HUES6 (cell line): ENCODE results near the gene KLHDC4.

Experiments
- H3K27ac ChIP-seq: 2 replicates; pipeline ENCODE4 v1.7.0; 2013; ENCODE audit warnings: low read depth, mild to moderate bottlenecking, low read length, inconsistent platforms
- H3K27me3 ChIP-seq: 2 replicates; pipeline ENCODE4 v1.6.1; 2013; ENCODE audit warnings: low read length; ENCODE audit not compliant: control insufficient read depth, insufficient read depth
- H3K36me3 ChIP-seq: 2 replicates; pipeline ENCODE4 v1.6.1; 2013; ENCODE audit warnings: low read length; ENCODE audit not compliant: control insufficient read depth, insufficient read depth
- H3K4me1 ChIP-seq: 2 replicates; pipeline ENCODE4 v1.6.1; 2013; ENCODE audit warnings: low read length; ENCODE audit not compliant: control insufficient read depth, insufficient read depth
- H3K4me3 ChIP-seq: 2 replicates; pipeline ENCODE4 v1.5.1; 2013; ENCODE audit warnings: low read depth, low read length
- H3K9ac ChIP-seq: one replicate; pipeline ENCODE4 v1.6.1; 2013; ENCODE audit warnings: mild to moderate bottlenecking, low read length
- H3K9me3 ChIP-seq: 2 replicates; pipeline ENCODE4 v1.6.1; 2013; ENCODE audit warnings: low read depth, low read length; ENCODE audit not compliant: control insufficient read depth, insufficient read depth

KLHDC4 gene

DNA sequence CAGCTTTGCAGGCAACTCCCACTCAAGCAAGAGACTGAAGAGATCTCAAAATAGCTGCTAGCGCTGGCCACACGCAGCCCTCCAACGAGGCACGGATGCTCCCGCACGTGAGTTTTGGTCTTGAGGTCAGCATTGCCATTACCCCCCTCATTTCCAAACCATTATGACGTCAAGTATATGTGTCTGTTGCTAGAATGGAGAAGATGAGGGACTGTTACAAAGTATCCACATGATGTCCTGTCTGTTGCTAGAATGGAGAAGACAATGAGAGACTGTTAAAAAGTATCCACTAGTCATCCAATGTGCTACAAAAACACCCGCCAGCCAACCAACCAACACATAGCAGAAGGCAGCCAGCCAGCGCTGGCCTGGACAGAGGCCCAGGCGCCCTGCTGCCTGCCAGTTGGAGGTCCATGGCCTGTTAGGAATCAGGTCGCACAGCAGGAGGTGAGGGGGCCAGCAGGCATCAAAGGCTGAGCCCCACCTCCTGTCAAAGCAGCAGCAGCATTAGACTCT lies 24.8 kb downstream of the KLHDC4 start:
- no peak overlapping the region for H3K4me3 ChIP-seq
- H3K9me3 ChIP-seq, result no peaks in the 10 kb centered on the region; the same call in 1 of the 2 replicates
- H3K36me3 ChIP-seq, result peaks cover 66% of the 10 kb centered on the region
- H3K27ac ChIP-seq, result no peak overlapping the region
- no peaks in the 10 kb centered on the region for H3K4me1 ChIP-seq
- H3K27me3 ChIP-seq, result no peaks in the 10 kb centered on the region
- no peak overlapping the region for H3K9ac ChIP-seq

GRCh38 chr16:87740441-87740840 lies 25.3 kb downstream of the KLHDC4 start:
- H3K27ac ChIP-seq, result no peak overlapping the region

GRCh38 chr16:87739801-87740200 lies 26.0 kb downstream of the KLHDC4 start:
- Histone ChIP-seq H3K4me1 (no peaks in the 10 kb centered on the region), H3K27me3 (no peaks in the 10 kb centered on the region), H3K9me3 (no peaks in the 10 kb centered on the region; the same call in 1 of the 2 replicates), H3K9ac (no peak overlapping the region), H3K36me3 (peaks cover 55% of the 10 kb centered on the region), H3K27ac (no peak overlapping the region), H3K4me3 (no peak overlapping the region)

More at GRCh38 chr16:87740441-87740840, 25.3 kb downstream of the KLHDC4 start:
- Histone ChIP-seq H3K4me1 (no peaks in the 10 kb centered on the region), H3K9ac (no peak overlapping the region), H3K9me3 (no peaks in the 10 kb centered on the region; the same call in 1 of the 2 replicates), H3K4me3 (no peak overlapping the region), H3K36me3 (peaks cover 62% of the 10 kb centered on the region), H3K27me3 (no peaks in the 10 kb centered on the region)

DNA sequence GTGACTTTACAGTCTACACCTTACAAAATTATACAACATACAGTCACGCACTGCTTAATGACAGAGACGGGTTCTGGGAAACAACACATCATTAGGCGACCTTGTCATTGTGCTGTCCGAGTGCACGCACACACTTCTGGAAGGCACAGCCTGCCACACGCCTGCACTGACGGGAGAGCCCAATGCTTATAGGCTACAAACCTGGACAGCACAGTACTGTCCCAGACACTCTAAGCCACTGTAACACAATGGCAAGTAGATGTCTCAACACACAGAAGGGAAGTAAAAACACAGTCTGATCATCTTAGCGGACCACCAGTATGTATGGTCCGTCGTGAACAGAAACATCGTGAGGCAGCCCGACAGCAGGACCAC lies 29.8 kb downstream of the KLHDC4 start:
- no peaks in the 10 kb centered on the region for H3K4me1 ChIP-seq
- no peak overlapping the region for H3K27ac ChIP-seq
- no peak overlapping the region for H3K4me3 ChIP-seq
- H3K9ac ChIP-seq, result no peak overlapping the region
- no peaks in the 10 kb centered on the region for H3K27me3 ChIP-seq
- peaks cover 46% of the 10 kb centered on the region for H3K36me3 ChIP-seq
- H3K9me3 ChIP-seq, result no peaks in the 10 kb centered on the region

DNA sequence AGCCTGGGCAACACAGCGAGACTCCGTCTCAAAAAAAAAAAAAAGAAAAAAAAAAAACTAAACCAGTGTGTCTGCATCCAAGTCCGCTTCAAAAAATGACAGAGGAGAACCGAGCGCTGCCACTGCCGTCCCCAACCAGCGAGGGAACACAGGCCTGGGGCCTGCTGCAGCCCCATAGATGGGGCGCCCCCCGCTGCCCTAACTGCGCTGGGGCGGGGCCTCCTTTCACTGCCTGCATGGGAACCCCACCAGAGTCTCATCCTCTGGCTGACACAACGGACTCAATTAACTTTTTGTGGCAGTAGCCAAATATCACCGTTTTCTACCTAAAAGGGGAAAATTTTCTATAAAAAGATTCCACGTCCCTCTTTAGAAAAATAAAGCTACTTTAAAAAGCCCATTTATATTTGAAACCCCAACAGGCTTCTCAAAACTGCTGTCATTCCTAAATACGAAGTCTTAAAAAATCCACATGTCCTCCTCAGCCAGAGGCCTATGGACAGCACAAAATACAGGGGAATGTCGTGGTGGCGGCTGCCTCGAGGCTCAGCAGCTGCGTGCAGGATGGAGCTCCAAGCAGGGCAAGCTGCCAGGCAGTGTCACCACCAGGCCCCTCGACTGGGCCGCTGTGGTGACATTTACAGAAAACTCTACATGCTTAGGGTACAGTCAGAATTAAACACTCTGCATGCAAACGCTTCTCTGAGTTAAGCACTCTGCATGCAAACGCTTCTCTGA lies 30.3 kb downstream of the KLHDC4 start:
- H3K27me3 ChIP-seq, result no peaks in the 10 kb centered on the region
- no peaks in the 10 kb centered on the region for H3K4me1 ChIP-seq
- peaks cover 44% of the 10 kb centered on the region for H3K36me3 ChIP-seq
- no peaks in the 10 kb centered on the region for H3K9me3 ChIP-seq
- H3K27ac ChIP-seq, result no peak overlapping the region
- no peak overlapping the region for H3K4me3 ChIP-seq
- H3K9ac ChIP-seq, result no peak overlapping the region

DNA sequence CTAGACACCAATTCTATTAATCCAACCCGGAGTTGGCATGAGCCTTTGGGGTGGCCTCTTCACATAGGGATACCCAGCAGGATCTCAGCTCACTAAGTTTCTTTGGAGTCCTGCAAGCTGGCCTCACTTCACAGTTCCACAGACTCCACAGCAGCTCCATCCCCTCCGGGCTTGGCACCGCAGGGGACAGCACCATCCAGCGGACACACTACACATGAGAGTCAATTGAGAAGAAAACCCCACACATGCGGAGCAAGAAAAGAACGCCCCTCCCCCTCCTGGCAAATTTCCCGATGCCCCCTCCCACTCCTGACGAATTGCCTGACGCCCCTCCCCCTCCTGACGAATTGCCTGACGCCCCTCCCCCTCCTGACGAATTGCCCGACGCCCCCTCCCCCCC lies 31.1 kb downstream of the KLHDC4 start:
- H3K4me3 ChIP-seq, result no peak overlapping the region
- no peaks in the 10 kb centered on the region for H3K9me3 ChIP-seq
- no peaks in the 10 kb centered on the region for H3K4me1 ChIP-seq
- no peak overlapping the region for H3K9ac ChIP-seq
- H3K27ac ChIP-seq, result no peak overlapping the region
- peaks cover 43% of the 10 kb centered on the region for H3K36me3 ChIP-seq
- H3K27me3 ChIP-seq, result no peaks in the 10 kb centered on the region

- Histone ChIP-seq H3K27me3 (no peaks in the 10 kb centered on the region), H3K27ac (no peak overlapping the region), H3K36me3 (peaks cover 49% of the 10 kb centered on the region)
These were observed 32.6 kb downstream of the KLHDC4 start for GRCh38 chr16:87733190-87733589.

DNA sequence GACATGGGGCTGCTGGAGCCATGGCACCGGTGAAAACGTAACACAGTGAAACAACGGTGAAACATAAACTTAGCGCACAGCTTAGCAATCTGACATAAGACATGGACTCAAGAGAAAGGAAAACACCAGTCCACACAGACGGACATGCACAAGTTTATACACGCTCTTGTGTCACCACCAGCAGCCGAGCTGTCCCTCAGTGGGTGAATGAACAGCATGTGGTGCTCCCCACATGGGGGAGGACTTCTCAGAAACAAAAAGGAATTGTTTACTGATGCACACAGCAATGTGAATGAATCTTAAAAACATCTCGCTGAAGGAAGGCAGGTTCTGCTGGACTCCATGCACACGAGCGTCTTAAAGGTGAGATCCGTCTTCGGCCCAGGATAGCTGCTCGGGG lies 34.2 kb downstream of the KLHDC4 start:
- Histone ChIP-seq H3K4me3 (no peak overlapping the region), H3K9me3 (no peaks in the 10 kb centered on the region), H3K4me1 (no peaks in the 10 kb centered on the region), H3K9ac (no peak overlapping the region), H3K27me3 (no peaks in the 10 kb centered on the region), H3K36me3 (peaks cover 54% of the 10 kb centered on the region), H3K27ac (no peak overlapping the region)

More at GRCh38 chr16:87733190-87733589, 32.6 kb downstream of the KLHDC4 start:
- H3K4me3 ChIP-seq, result no peak overlapping the region
- H3K9me3 ChIP-seq, result no peaks in the 10 kb centered on the region
- H3K4me1 ChIP-seq, result no peaks in the 10 kb centered on the region
- H3K9ac ChIP-seq, result no peak overlapping the region

DNA sequence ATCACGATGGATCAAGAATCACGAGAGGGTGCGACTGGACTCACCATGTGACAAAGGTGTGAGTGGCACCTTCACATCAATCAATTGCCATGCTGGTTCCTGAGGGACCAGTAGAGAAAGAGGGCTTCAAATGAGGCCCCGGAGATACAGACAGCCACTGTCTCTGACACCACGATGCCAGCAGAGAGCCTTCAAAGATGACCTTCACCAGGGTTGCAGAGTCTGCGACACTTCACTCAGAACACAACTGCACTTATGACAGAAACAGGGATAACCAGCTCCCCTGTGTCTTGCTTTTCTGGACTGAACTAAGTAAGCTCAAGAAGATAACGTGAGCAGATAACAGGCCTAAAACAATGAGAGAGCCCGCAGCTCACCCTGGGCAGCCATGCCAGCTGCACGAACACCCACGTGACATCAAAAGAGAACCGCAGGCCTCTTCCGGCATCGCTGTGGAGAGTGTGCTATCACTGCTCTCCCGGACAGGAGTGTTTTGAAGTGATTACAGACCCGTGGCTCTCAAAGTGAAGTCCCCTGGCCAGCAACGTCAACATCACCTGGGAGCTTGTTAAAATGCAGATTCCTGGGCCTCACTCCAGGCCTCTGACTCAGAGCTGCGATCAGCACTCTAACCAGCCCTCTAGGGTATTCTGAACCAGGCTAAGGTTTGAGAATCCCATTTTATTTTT lies 36.4 kb downstream of the KLHDC4 start:
- peaks cover 57% of the 10 kb centered on the region for H3K36me3 ChIP-seq

DNA sequence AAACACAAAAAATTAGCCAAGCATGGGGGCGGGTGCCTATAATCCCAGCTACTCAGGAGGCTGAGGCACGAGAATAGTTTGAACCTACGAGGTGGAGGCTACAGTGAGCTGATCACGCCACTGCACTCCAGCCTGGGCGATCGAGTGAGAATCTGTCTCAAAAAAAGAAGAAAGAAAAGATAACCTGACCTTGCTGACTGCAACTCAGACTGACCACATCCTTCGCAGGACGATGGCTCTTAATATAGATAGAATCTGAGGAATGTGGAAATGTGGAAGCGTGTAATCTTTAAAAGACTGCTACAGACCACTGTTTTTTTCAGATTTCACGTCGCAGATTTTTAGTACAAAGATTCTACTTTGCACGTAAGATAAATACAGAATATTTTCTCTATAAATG lies 37.8 kb downstream of the KLHDC4 start:
- H3K36me3 ChIP-seq, result peaks cover 57% of the 10 kb centered on the region
- H3K27ac ChIP-seq, result no peak overlapping the region
- H3K9me3 ChIP-seq, result no peaks in the 10 kb centered on the region
- no peaks in the 10 kb centered on the region for H3K4me1 ChIP-seq
- no peak overlapping the region for H3K9ac ChIP-seq
- H3K4me3 ChIP-seq, result no peak overlapping the region
- no peaks in the 10 kb centered on the region for H3K27me3 ChIP-seq

More for the DNA sequence above, 36.4 kb downstream of the KLHDC4 start:
- no peaks in the 10 kb centered on the region for H3K27me3 ChIP-seq
- H3K4me3 ChIP-seq, result no peak overlapping the region
- H3K4me1 ChIP-seq, result no peaks in the 10 kb centered on the region
- no peaks in the 10 kb centered on the region for H3K9me3 ChIP-seq
- no peak overlapping the region for H3K9ac ChIP-seq
- H3K27ac ChIP-seq, result no peak overlapping the region

DNA sequence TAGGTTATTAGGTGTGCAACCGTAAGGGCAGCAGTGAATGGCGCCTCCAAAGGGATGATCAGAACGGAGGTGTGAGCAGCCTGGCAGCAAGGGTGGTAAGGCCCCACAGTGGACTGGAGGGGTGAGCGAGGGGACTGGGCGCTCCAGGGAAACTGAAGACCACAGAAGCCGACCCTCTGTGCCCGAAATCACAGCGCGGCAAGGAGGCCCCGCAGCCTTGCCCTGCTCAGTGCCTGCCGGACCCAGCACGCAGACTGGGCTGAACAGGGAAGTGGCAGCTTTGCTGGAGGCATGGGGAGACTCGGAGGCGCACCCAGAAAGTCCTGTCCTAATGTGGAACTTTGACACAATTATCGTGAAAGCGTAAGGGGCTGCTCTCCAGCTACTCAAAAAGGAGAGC lies 38.4 kb downstream of the KLHDC4 start:
- H3K36me3 ChIP-seq, result peaks cover 63% of the 10 kb centered on the region
- H3K4me3 ChIP-seq, result no peak overlapping the region
- no peaks in the 10 kb centered on the region for H3K9me3 ChIP-seq
- no peak overlapping the region for H3K9ac ChIP-seq
- no peaks in the 10 kb centered on the region for H3K4me1 ChIP-seq
- no peak overlapping the region for H3K27ac ChIP-seq
- H3K27me3 ChIP-seq, result no peaks in the 10 kb centered on the region
